ENCODE data around the gene EEF1A1.

DNA sequence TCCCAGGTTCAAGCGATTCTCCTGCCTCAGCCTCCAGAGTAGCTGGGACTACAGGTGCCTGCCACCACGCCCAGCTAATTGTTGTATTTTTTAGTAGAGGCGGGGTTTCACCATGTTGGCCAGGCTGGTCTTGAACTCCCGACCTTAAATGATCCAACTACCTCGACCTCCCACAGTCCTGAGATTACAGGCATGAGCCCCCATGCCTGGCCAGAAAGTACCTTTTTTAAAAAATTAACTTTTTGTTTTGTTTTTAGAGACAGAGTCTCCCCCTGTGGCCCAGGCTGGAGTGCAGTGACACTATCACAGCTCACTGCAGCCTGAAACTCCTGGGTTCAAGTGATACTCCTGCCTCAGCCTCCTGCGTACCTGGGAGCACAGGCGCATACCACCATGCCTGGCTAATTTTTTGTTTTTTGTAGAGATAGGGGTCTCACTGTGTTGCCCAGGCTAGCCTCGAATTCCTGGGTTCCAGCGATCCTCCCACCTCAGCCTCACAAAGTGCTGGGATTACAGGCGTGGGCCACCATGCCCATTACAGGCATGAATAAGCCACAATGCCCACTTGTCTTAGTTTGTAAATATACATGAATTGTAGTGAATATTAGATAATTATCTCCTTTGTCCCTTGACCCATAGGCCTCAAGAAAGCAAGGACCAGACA, 17.4 kb upstream of the EEF1A1 start:
- no peak for TF ChIP-seq EZH2 (IDR thresholded peaks at IDR 0.05; ENCODE audit: low read length, missing control alignments)
- TF ChIP-seq, protein P1, sequence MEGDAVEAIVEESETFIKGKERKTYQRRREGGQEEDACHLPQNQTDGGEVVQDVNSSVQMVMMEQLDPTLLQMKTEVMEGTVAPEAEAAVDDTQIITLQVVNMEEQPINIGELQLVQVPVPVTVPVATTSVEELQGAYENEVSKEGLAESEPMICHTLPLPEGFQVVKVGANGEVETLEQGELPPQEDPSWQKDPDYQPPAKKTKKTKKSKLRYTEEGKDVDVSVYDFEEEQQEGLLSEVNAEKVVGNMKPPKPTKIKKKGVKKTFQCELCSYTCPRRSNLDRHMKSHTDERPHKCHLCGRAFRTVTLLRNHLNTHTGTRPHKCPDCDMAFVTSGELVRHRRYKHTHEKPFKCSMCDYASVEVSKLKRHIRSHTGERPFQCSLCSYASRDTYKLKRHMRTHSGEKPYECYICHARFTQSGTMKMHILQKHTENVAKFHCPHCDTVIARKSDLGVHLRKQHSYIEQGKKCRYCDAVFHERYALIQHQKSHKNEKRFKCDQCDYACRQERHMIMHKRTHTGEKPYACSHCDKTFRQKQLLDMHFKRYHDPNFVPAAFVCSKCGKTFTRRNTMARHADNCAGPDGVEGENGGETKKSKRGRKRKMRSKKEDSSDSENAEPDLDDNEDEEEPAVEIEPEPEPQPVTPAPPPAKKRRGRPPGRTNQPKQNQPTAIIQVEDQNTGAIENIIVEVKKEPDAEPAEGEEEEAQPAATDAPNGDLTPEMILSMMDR (conservative IDR thresholded peaks at IDR 0.05 in 1 of 2, IDR thresholded peaks at IDR 0.05 in 1 of 2; ENCODE audit: low read depth in 1 of 2, low read length in 2 of 2): no peak
